IMR-90 (cell line): ENCODE measurements around the gene CD9. TPM values are rescaled to one million over a fixed set of nuclear protein-coding genes. Genes with fewer than 3 reads are reported as not detected.
A peak's percentile ranks its signal among the peaks of the same experiment; 100 is the strongest.

Experiments used
- ATAC-seq: fragments of 200-7000 bp; cut with Tn5 transposase; 2 replicates; pipeline ENCODE4 v1.9.1; 2020; ENCODE audit warnings: low read depth, mild to moderate bottlenecking, moderate library complexity
- BruUV-seq: library from RNA; stranded (reverse); fragments of 400-500 nt; replicated peaks from 2 replicates; lab custom pipeline; 2021; lab: Mats Ljungman, UMichigan
- CTCF ChIA-PET: fragments of 300-600 bp; formaldehyde crosslinking; extraction: SDS; loops from one replicate; lab custom pipeline; 2021; ENCODE audit warnings: antibody characterized with exemption; lab: Yijun Ruan, JAX
- POLR2A ChIA-PET: fragments of 300-600 bp; sonication (Branson Sonifier 250); formaldehyde crosslinking; loops from one replicate; lab custom pipeline; 2022; ENCODE audit warnings: antibody characterized with exemption; ENCODE audit not compliant: unreplicated experiment; lab: Charles Lee
- DNase-seq: peaks from one replicate; pipeline ENCODE4 v3.0.0; 2013
- H2AFZ ChIP-seq: replicated peaks from 2 replicates; pipeline ENCODE3; 2013; ENCODE audit warnings: low read length, mild to moderate bottlenecking; ENCODE audit not compliant: poor library complexity
- H2AK5ac ChIP-seq: 2 replicates; pipeline ENCODE4 v1.6.1; 2013; ENCODE audit warnings: low read depth, low read length, inconsistent platforms
- H2AK9ac ChIP-seq: replicated peaks from 2 replicates; pipeline ENCODE3; 2013; ENCODE audit warnings: mild to moderate bottlenecking, low read depth, low read length, moderate library complexity; ENCODE audit not compliant: poor library complexity
- H2BK120ac ChIP-seq: 2 replicates; pipeline ENCODE4 v1.6.1; 2013; ENCODE audit warnings: low read depth, low read length, inconsistent platforms
- H2BK15ac ChIP-seq: 3 replicates; pipeline ENCODE4 v1.6.1; 2013; ENCODE audit warnings: low read depth, low read length, inconsistent platforms
- H2BK20ac ChIP-seq: 2 replicates; pipeline ENCODE4 v1.6.1; 2013; ENCODE audit warnings: low read depth, mild to moderate bottlenecking, inconsistent platforms, low read length, moderate library complexity
- H2BK5ac ChIP-seq: 2 replicates; pipeline ENCODE4 v1.6.1; 2013; ENCODE audit warnings: mild to moderate bottlenecking, low read depth, low read length, inconsistent platforms; ENCODE audit not compliant: poor library complexity, severe bottlenecking
- H3K14ac ChIP-seq: replicated peaks from 2 replicates; pipeline ENCODE4 v1.6.1; 2013; ENCODE audit warnings: low read depth, low read length, inconsistent platforms
- H3K18ac ChIP-seq: 2 replicates; pipeline ENCODE4 v1.6.1; 2013; ENCODE audit warnings: low read depth, low read length, control low read depth
- H3K23ac ChIP-seq: 2 replicates; pipeline ENCODE4 v1.6.1; 2013; ENCODE audit warnings: low read depth, low read length, inconsistent platforms
- H3K27ac ChIP-seq: 2 replicates; pipeline ENCODE4 v1.5.1; 2013; ENCODE audit warnings: mild to moderate bottlenecking, control low read depth, low read length; ENCODE audit not compliant: insufficient read depth
- H3K27me3 ChIP-seq: 2 replicates; pipeline ENCODE4 v1.6.1; 2013; ENCODE audit warnings: low read length; ENCODE audit not compliant: control insufficient read depth, insufficient read depth
- H3K36me3 ChIP-seq: 2 replicates; pipeline ENCODE4 v1.6.1; 2013; ENCODE audit warnings: low read length, mixed read lengths; ENCODE audit not compliant: control insufficient read depth, insufficient read depth
- H3K4ac ChIP-seq: 2 replicates; pipeline ENCODE4 v1.6.1; 2013; ENCODE audit warnings: low read depth, low read length, inconsistent platforms
- H3K4me1 ChIP-seq: 2 replicates; pipeline ENCODE4 v1.6.1; 2013; ENCODE audit warnings: low read length, mixed read lengths; ENCODE audit not compliant: control insufficient read depth, insufficient read depth
- H3K4me2 ChIP-seq: 2 replicates; pipeline ENCODE4 v1.6.1; 2013; ENCODE audit warnings: low read depth, mild to moderate bottlenecking, control low read depth, low read length, moderate library complexity
- H3K4me3 ChIP-seq: 2 replicates; pipeline ENCODE4 v1.5.1; 2013; ENCODE audit warnings: low read depth, mild to moderate bottlenecking, control low read depth, low read length, moderate library complexity; ENCODE audit not compliant: insufficient read depth
- H3K56ac ChIP-seq: 2 replicates; pipeline ENCODE4 v1.6.1; 2013; ENCODE audit warnings: low read length, inconsistent platforms; ENCODE audit not compliant: insufficient read depth; ENCODE audit errors: extremely low read depth
- H3K79me1 ChIP-seq, 2 experiments: 2 replicates each; pipeline ENCODE4 v1.6.1; 2013; ENCODE audit warnings: low read length in 2 of 2, inconsistent platforms in 1 of 2, low read depth in 1 of 2
- H3K9ac ChIP-seq: 2 replicates; pipeline ENCODE4 v1.6.1; 2013; ENCODE audit warnings: low read depth, low read length, control low read depth
- H3K9me1 ChIP-seq: 2 replicates; pipeline ENCODE4 v1.6.1; 2013; ENCODE audit warnings: low read length, inconsistent platforms; ENCODE audit not compliant: insufficient read depth
- H3K9me3 ChIP-seq: 2 replicates; pipeline ENCODE4 v1.6.1; 2013; ENCODE audit warnings: low read length; ENCODE audit not compliant: control insufficient read depth, insufficient read depth
- H4K20me1 ChIP-seq: 2 replicates; pipeline ENCODE4 v1.6.1; 2013; ENCODE audit warnings: low read length, inconsistent platforms; ENCODE audit not compliant: insufficient read depth
- H4K5ac ChIP-seq: 2 replicates; pipeline ENCODE4 v1.6.1; 2013; ENCODE audit warnings: mild to moderate bottlenecking, low read depth, low read length, control low read depth
- H4K8ac ChIP-seq, 2 experiments: 2 replicates each; pipeline ENCODE4 v1.6.1; 2013; ENCODE audit warnings: low read depth in 2 of 2, low read length in 2 of 2, control low read depth in 1 of 2, inconsistent platforms in 1 of 2
- H4K91ac ChIP-seq: 2 replicates; pipeline ENCODE4 v1.6.1; 2013; ENCODE audit warnings: low read depth, low read length, inconsistent platforms; ENCODE audit not compliant: insufficient read depth
- MAZ ChIP-seq: IDR thresholded peaks from 2 replicates; pipeline ENCODE4 v1.6.1; 2012; ENCODE audit warnings: low read depth, mild to moderate bottlenecking, low read length, improper control_type of control experiment, moderate library complexity, borderline replicate concordance
- RAD21 ChIP-seq: IDR thresholded peaks from 2 replicates; pipeline ENCODE4 v1.6.1; 2012; ENCODE audit warnings: low read length, improper control_type of control experiment
- RCOR1 ChIP-seq: IDR thresholded peaks from 2 replicates; pipeline ENCODE4 v1.6.1; 2012; ENCODE audit warnings: mild to moderate bottlenecking, low read length, improper control_type of control experiment; ENCODE audit not compliant: insufficient replicate concordance
- RFX5 ChIP-seq: IDR thresholded peaks from 2 replicates; pipeline ENCODE4 v1.8.0; 2012; ENCODE audit warnings: low read depth, mild to moderate bottlenecking, low read length, moderate library complexity
- WGBS, 2 experiments: methylation state at CpG; one replicate each; pipeline versions ENCODE4 v1.1.5 to v1.1.7; 2013; ENCODE audit warnings: missing lambda C conversion rate in 2 of 2; ENCODE audit not compliant: insufficient read length in 1 of 2; ENCODE audit errors: extremely low coverage in 2 of 2; 5-methylcytosine and 5-hydroxymethylcytosine counted together
- dilution Hi-C: fragments of 300-500 bp; cut with HindIII; formaldehyde crosslinking; loops from one replicate; pipeline ENCODE4 v1.14.3; 2018; ENCODE audit warnings: low sequenced_read_pairs; ENCODE audit not compliant: unreplicated experiment
- in situ Hi-C: fragments of 300-500 bp; cut with MboI; formaldehyde crosslinking; loops from 3 replicates; pipeline ENCODE4 v1.14.3; 2019; ENCODE audit warnings: low sequenced_read_pairs, inconsistent platforms, mixed read lengths
- intact Hi-C: fragments of 100-400 bp; cut with micrococcal nuclease; formaldehyde crosslinking; loops from 2 replicates; pipeline ENCODE4 v1.10.0; 2022
- polyA plus RNA-seq, 3 experiments: library from polyadenylated mRNA; depleted of rRNA; stranded (reverse); fragments of >200 nt; gene quantifications; 2 replicates each; pipeline ENCODE4 v1.2.3, GENCODE V29; 2012; ENCODE audit warnings: low replicate concordance in 1 of 3
- total RNA-seq: library from RNA; depleted of rRNA; stranded (reverse); fragments of >200 nt; gene quantifications from 2 replicates; pipeline ENCODE4 v1.2.3, GENCODE V29; 2012
- TF ChIP-seq, protein P1 (sequence below): fragments of 150-350 bp; IDR thresholded peaks from 2 replicates; pipeline ENCODE4 v1.6.1; 2017; ENCODE audit warnings: mild to moderate bottlenecking, antibody characterized with exemption, low read length, low read depth

CD9 gene
- total and polyA plus RNA-seq, 2 of the 4 experiments (the other 2 are of a cell fraction) = 48.8 to 70.9 TPM

DNA sequence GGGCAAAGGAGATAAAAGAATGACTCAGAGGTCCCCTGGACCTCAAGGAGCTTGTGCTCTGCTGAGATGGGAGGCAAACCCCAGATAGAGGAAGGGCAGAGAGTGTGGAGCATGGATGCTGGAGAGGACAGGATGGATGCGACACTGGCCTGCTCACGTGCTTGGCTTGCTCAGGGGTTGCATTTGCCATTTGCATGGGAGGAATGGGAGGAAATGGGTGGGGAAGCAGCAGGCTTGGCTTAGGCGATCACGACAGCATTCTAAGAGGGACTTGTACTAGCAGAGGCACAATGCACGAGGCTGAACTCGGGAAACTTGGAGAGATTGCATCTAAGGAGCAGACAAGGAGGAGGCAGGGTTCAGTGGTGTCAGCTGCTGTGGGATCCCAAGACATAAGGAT lies 19.8 kb downstream of the CD9 start:
- Histone ChIP-seq H3K4me1 (peaks cover 13% of the 10 kb centered on the region), H4K20me1 (no peaks in the 10 kb centered on the region), H2AFZ (no peak overlapping the region), H3K23ac (no peak overlapping the region), H2AK5ac (peak overlapping the region; percentile 56; the same call in 1 of the 2 replicates), H2BK5ac (no peak overlapping the region), H4K91ac (no peak overlapping the region), H4K5ac (no peak overlapping the region), H3K14ac (no peak overlapping the region), H3K36me3 (no peaks in the 10 kb centered on the region), H2BK15ac (no peak overlapping the region), H4K8ac (no peak overlapping the region), H3K18ac (no peak overlapping the region), H3K4me3 (no peak overlapping the region), H2BK120ac (no peak overlapping the region), H2AK9ac (no peak overlapping the region), H3K4me2 (no peak overlapping the region), H3K79me1 (peaks cover 9 to 76% of the 10 kb centered on the region in 2 experiments), H3K9me3 (no peaks in the 10 kb centered on the region), H3K4ac (no peak overlapping the region), H3K56ac (no peak overlapping the region), H3K27me3 (no peaks in the 10 kb centered on the region), H3K9ac (no peak overlapping the region), H3K9me1 (peaks cover 11% of the 10 kb centered on the region), H2BK20ac (no peak overlapping the region), H3K27ac (no peak overlapping the region)
- in situ Hi-C loops (no loop called here), intact Hi-C loops (no loop called here), dilution Hi-C loops (no loop called here)
- no TSS peak for BruUV-seq
- ChIA-PET CTCF (interaction anchor here (0.7 kb wide), 1 partner anchor 9 kb away, joined by 3 read pairs; no protein-coding TSS in a partner anchor), POLR2A (no interaction called here)
- ATAC-seq (no peak), DNase-seq (no peak)
- WGBS, 2 experiments = 100% methylated on average over 2 of the region's 6 CpGs; no CpG with 5 or more reads in 1 of the 2 experiments
- TF ChIP-seq, protein P1, sequence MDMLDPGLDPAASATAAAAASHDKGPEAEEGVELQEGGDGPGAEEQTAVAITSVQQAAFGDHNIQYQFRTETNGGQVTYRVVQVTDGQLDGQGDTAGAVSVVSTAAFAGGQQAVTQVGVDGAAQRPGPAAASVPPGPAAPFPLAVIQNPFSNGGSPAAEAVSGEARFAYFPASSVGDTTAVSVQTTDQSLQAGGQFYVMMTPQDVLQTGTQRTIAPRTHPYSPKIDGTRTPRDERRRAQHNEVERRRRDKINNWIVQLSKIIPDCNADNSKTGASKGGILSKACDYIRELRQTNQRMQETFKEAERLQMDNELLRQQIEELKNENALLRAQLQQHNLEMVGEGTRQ = no peak
- TF ChIP-seq RFX5 = no peak
- no peak for TF ChIP-seq RAD21
- no peak for TF ChIP-seq RCOR1
- TF ChIP-seq MAZ = no peak
